ENCODE measurements around the gene RIC3. TPM values are rescaled to one million over a fixed set of nuclear protein-coding genes. Genes with fewer than 3 reads are reported as not detected.

Gene RIC3
- total RNA-seq, 1 donor from 2014 or later, result 8.9 TPM

GRCh38 chr11:8082391-8083087, 86.3 kb downstream of the RIC3 start:
- Mint-ChIP-seq H3K27me3 (ENCODE audit: low read depth) (peaks cover 20% of the 10 kb centered on the region), H3K27ac (ENCODE audit: unreplicated experiment) (no peak overlapping the region), H3K9me3 (no peaks in the 10 kb centered on the region), H3K36me3 (ENCODE audit: low read depth) (no peaks in the 10 kb centered on the region), H3K4me3 (peak overlapping the region; percentile 93), H3K4me1 (peaks cover 48% of the 10 kb centered on the region)
- no peak for TF ChIP-seq CTCF (conservative IDR thresholded peaks at IDR 0.05)
- no peak for DNase-seq (ENCODE audit: low read depth, low spot score)

- Mint-ChIP-seq H3K27ac (ENCODE audit: unreplicated experiment) (no peak overlapping the region), H3K4me1 (peaks cover 48% of the 10 kb centered on the region), H3K4me3 (peak overlapping the region; percentile 93), H3K36me3 (ENCODE audit: low read depth) (no peaks in the 10 kb centered on the region), H3K9me3 (no peaks in the 10 kb centered on the region), H3K27me3 (ENCODE audit: low read depth) (peaks cover 22% of the 10 kb centered on the region)
- no peak for TF ChIP-seq CTCF (conservative IDR thresholded peaks at IDR 0.05)
- DNase-seq (ENCODE audit: low read depth, low spot score), result no peak
These were observed 87.1 kb downstream of the RIC3 start for GRCh38 chr11:8081591-8082250.

GRCh38 chr11:8080674-8081590, 87.9 kb downstream of the RIC3 start, which contains the start of gene TUB:
TUB (plus strand) TSS chr11:8081211; CDS start chr11:8081511, 300 bp downstream.
- no peaks in the 10 kb centered on the region for H3K9me3 Mint-ChIP-seq
- no peaks in the 10 kb centered on the region for H3K36me3 Mint-ChIP-seq (ENCODE audit: low read depth)
- H3K27me3 Mint-ChIP-seq (ENCODE audit: low read depth), result peaks cover 30% of the 10 kb centered on the region
- H3K4me3 Mint-ChIP-seq, result peak within 1 kb of the TSS; percentile 93
- peak within 1 kb of the TSS; percentile 24 for H3K27ac Mint-ChIP-seq (ENCODE audit: unreplicated experiment)
- peak; percentile 26 for DNase-seq (ENCODE audit: low read depth, low spot score)
- peaks cover 44% of the 10 kb centered on the region for H3K4me1 Mint-ChIP-seq
- peak; percentile 25 for TF ChIP-seq CTCF (conservative IDR thresholded peaks at IDR 0.05)

- Mint-ChIP-seq H3K9me3 (no peaks in the 10 kb centered on the region), H3K36me3 (ENCODE audit: low read depth) (no peaks in the 10 kb centered on the region), H3K4me1 (peaks cover 39% of the 10 kb centered on the region), H3K4me3 (peak overlapping the region; percentile 87), H3K27me3 (ENCODE audit: low read depth) (peaks cover 37% of the 10 kb centered on the region), H3K27ac (ENCODE audit: unreplicated experiment) (peak overlapping the region; percentile 24)
- no peak for TF ChIP-seq CTCF (conservative IDR thresholded peaks at IDR 0.05)
- DNase-seq (ENCODE audit: low read depth, low spot score), result no peak
These were observed 88.7 kb downstream of the RIC3 start for GRCh38 chr11:8080069-8080670.

DNA sequence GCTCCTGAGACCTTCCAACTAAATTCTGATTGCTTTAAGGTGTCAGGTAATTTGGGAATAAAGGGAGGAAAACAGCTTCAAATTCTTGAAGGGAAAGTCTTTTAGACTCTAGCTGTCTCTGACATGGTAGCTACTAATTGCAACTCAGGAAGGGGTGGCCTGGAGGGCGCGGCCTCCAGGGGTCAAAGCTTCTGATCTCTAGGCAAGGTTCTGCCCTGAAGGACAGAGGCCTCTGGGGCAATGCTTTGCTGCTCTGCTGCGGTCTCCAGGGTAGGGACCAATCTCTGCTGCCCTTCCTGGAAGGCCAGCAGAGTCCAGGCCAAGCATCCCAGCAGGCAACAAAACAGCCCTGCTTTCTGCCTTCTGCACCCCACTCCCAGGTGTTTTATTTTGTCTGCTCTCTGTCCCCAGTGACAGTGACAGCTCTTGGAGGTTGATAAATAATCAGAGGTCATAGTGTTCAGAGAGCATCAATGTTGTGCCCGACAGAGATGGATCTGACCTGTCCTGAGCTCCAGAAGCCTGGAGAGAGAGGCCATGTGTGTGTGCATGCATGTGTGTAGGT, 89.6 kb downstream of the RIC3 start:
- Mint-ChIP-seq H3K27ac (ENCODE audit: unreplicated experiment) (no peak overlapping the region), H3K36me3 (ENCODE audit: low read depth) (no peaks in the 10 kb centered on the region), H3K4me1 (peaks cover 31% of the 10 kb centered on the region), H3K27me3 (ENCODE audit: low read depth) (peaks cover 43% of the 10 kb centered on the region), H3K9me3 (no peaks in the 10 kb centered on the region), H3K4me3 (peak overlapping the region; percentile 87)
- TF ChIP-seq CTCF (conservative IDR thresholded peaks at IDR 0.05), result no peak
- no peak for DNase-seq (ENCODE audit: low read depth, low spot score)
